22Rv1 (cell line): ENCODE measurements around the gene ANKRD27.

Experiments
- CTCF ChIP-seq: fragments of 450-650 bp; IDR thresholded peaks from 2 replicates; pipeline ENCODE4 v1.5.1; 2017; ENCODE audit warnings: mild to moderate bottlenecking
- ZFX ChIP-seq: fragments of 450-650 bp; IDR thresholded peaks from 2 replicates; pipeline ENCODE4 v1.6.1; 2017; ENCODE audit warnings: antibody characterized with exemption, borderline replicate concordance

- no peak for TF ChIP-seq CTCF
- no peak for TF ChIP-seq ZFX
These were observed 12.8 kb downstream of the ANKRD27 start for GRCh38 chr19:32662186-32662585.
